A549 (cell line): ENCODE data around the gene ACAD11. TPM values are rescaled to one million over a fixed set of nuclear protein-coding genes. Genes with fewer than 3 reads are reported as not detected.

Experiments
- ATAC-seq, 2 experiments: fragments of 200-7000 bp in 1 of 2; fragments of >200 bp in 1 of 2; cut with Nextera tagmentation in 1 of 2; cut with Tn5 transposase in 1 of 2; 3 replicates each; pipeline versions ENCODE4 v1.8.0 to v1.9.1; 2018 to 2020; ENCODE audit warnings: mild to moderate bottlenecking in 1 of 2, moderate library complexity in 1 of 2
- CTCF ChIA-PET: fragments of 300-600 bp; sonication (Branson Sonifier 250); formaldehyde crosslinking; extraction: SDS; loops from one replicate; lab custom pipeline; 2021; ENCODE audit warnings: antibody characterized with exemption, inconsistent platforms; lab: Yijun Ruan, JAX
- POLR2A ChIA-PET: fragments of 350-600 bp; formaldehyde crosslinking; extraction: SDS; loops from one replicate; lab custom pipeline; 2021; ENCODE audit warnings: antibody characterized with exemption, inconsistent platforms; lab: Yijun Ruan, JAX
- DNase-seq, 2 experiments: peaks; one replicate each; pipeline versions ENCODE4 v3.0.0 to v3.0.0-alpha.2; 2011 to 2016; ENCODE audit warnings: low read depth in 1 of 2, low spot score in 1 of 2
- FAIRE-seq: peaks from 2 replicates; lab custom pipeline; 2011; peaks lifted over from hg19 to GRCh38; lab: Jason Lieb, UNC
- H3K27ac ChIP-seq, 2 experiments: fragments of >200 bp; sonication (Bioruptor Twin); formaldehyde crosslinking; 3 replicates each; pipeline ENCODE4 v1.5.1; 2016 to 2017
- H3K4me1 ChIP-seq: fragments of >200 bp; sonication (Bioruptor Twin); formaldehyde crosslinking; 3 replicates; pipeline ENCODE4 v1.6.1; 2016
- H3K4me2 ChIP-seq: fragments of >200 bp; sonication (Bioruptor Twin); formaldehyde crosslinking; 3 replicates; pipeline ENCODE4 v1.6.1; 2016
- H3K4me3 ChIP-seq: fragments of >200 bp; sonication (Bioruptor Twin); formaldehyde crosslinking; 3 replicates; pipeline ENCODE4 v1.5.1; 2016
- H3K9me3 ChIP-seq: fragments of >200 bp; sonication (Bioruptor Twin); formaldehyde crosslinking; 3 replicates; pipeline ENCODE4 v1.6.1; 2016
- BHLHE40 ChIP-seq: IDR thresholded peaks from 2 replicates; pipeline ENCODE4 v1.6.1; 2012; ENCODE audit warnings: low read depth, low read length, inconsistent platforms
- CBX2 ChIP-seq: fragments of 200-600 bp; sonication (generic); IDR thresholded peaks from 2 replicates; pipeline ENCODE4 v1.6.1; 2016; ENCODE audit warnings: low read depth, mild to moderate bottlenecking, borderline replicate concordance
- CBX8 ChIP-seq: fragments of 200-600 bp; sonication (generic); IDR thresholded peaks from 2 replicates; pipeline ENCODE4 v1.6.1; 2016
- ESRRA ChIP-seq: fragments of 150-350 bp; IDR thresholded peaks from 2 replicates; pipeline ENCODE4 v1.6.1; 2014; ENCODE audit warnings: mild to moderate bottlenecking, low read length, borderline replicate concordance
- FOSL2 ChIP-seq, 2 experiments: fragments of 450-650 bp in 1 of 2; fragments of >200 bp in 1 of 2; sonication (Bioruptor Twin) in 1 of 2; formaldehyde crosslinking; IDR thresholded peaks; 2 replicates each; pipeline versions ENCODE4 v1.5.0 to v1.6.1; 2016 to 2020; ENCODE audit warnings: mild to moderate bottlenecking in 1 of 2, moderate library complexity in 1 of 2
- HDAC2 ChIP-seq: fragments of 200-600 bp; sonication (generic); IDR thresholded peaks from 2 replicates; pipeline ENCODE4 v1.6.1; 2016
- HOXB5 ChIP-seq: fragments of 250-450 bp; sonication (Bioruptor Pico); IDR thresholded peaks from 2 replicates; pipeline ENCODE4 v1.5.0; 2020; ENCODE audit warnings: mild to moderate bottlenecking, moderate library complexity
- JUN ChIP-seq, 2 experiments: fragments of >200 bp; sonication (Bioruptor Twin); formaldehyde crosslinking; IDR thresholded peaks; 2 replicates in 1 of 2; 3 replicates in 1 of 2; pipeline ENCODE4 v1.6.1; 2016 to 2017
- KDM1A ChIP-seq: fragments of 200-600 bp; sonication (generic); IDR thresholded peaks from 2 replicates; pipeline ENCODE4 v1.6.1; 2016; ENCODE audit warnings: low read depth, mild to moderate bottlenecking
- MAFK ChIP-seq: fragments of 450-650 bp; IDR thresholded peaks from 2 replicates; pipeline ENCODE4 v1.6.1; 2014; ENCODE audit not compliant: partially characterized antibody
- MYC ChIP-seq: IDR thresholded peaks from 2 replicates; pipeline ENCODE4 v1.6.1; 2012; ENCODE audit warnings: mild to moderate bottlenecking, inconsistent platforms, low read length, improper control_type of control experiment, borderline replicate concordance
- PHF8 ChIP-seq: fragments of 200-600 bp; sonication (generic); IDR thresholded peaks from 2 replicates; pipeline ENCODE4 v1.6.1; 2016; ENCODE audit warnings: low read depth, mild to moderate bottlenecking, antibody characterized with exemption, moderate library complexity, borderline replicate concordance
- POLR2A ChIP-seq: IDR thresholded peaks from 2 replicates; pipeline ENCODE4 v1.6.1; 2012; ENCODE audit warnings: mild to moderate bottlenecking, low read length
- RARB ChIP-seq: fragments of 250-450 bp; sonication (Bioruptor Pico); IDR thresholded peaks from 2 replicates; pipeline ENCODE4 v1.8.0; 2021; ENCODE audit warnings: mild to moderate bottlenecking, moderate library complexity
- REST ChIP-seq: fragments of 200-600 bp; sonication (generic); IDR thresholded peaks from 2 replicates; pipeline ENCODE4 v1.6.1; 2016; ENCODE audit warnings: antibody characterized with exemption, mild to moderate bottlenecking, moderate library complexity
- RFX5 ChIP-seq: fragments of 450-650 bp; IDR thresholded peaks from 2 replicates; pipeline ENCODE4 v1.7.1; 2014; ENCODE audit warnings: antibody characterized with exemption, mild to moderate bottlenecking, moderate library complexity
- SMC3 ChIP-seq: fragments of >200 bp; sonication (Bioruptor Twin); formaldehyde crosslinking; IDR thresholded peaks from 3 replicates; pipeline ENCODE4 v1.6.1; 2018; ENCODE audit warnings: inconsistent platforms
- TFCP2L1 ChIP-seq: fragments of 250-450 bp; sonication (Bioruptor Pico); IDR thresholded peaks from 2 replicates; pipeline ENCODE4 v1.5.0; 2021; ENCODE audit warnings: mild to moderate bottlenecking
- WGBS: methylation state at CpG from one replicate; pipeline ENCODE4 v1.1.6; 2017; ENCODE audit errors: missing lambda C conversion rate; 5-methylcytosine and 5-hydroxymethylcytosine counted together
- polyA plus RNA-seq, 4 experiments: library from polyadenylated mRNA; depleted of rRNA in 3 of 4; stranded (reverse); fragments of >200 nt; fragmentation: RNase III in 1 of 4; extraction: RNeasy Plus Mini Kit Qiagen cat#74134 plus additional on column Dnase treatment in 1 of 4; gene quantifications; 2 replicates in 3 of 4; 3 replicates in 1 of 4; pipeline ENCODE4 v1.2.3, GENCODE V29; 2011 to 2017
- TF ChIP-seq, protein P1 (sequence below): IDR thresholded peaks from 2 replicates; pipeline ENCODE4 v1.6.1; 2012; ENCODE audit warnings: low read depth, borderline replicate concordance
- TF ChIP-seq, protein P2 (sequence below): IDR thresholded peaks from 2 replicates; pipeline ENCODE4 v1.6.1; 2012

Gene ACAD11
- polyA plus RNA-seq, 2 of the 4 experiments (the other 2 are of a cell fraction), result 10.3 to 19.2 TPM

DNA sequence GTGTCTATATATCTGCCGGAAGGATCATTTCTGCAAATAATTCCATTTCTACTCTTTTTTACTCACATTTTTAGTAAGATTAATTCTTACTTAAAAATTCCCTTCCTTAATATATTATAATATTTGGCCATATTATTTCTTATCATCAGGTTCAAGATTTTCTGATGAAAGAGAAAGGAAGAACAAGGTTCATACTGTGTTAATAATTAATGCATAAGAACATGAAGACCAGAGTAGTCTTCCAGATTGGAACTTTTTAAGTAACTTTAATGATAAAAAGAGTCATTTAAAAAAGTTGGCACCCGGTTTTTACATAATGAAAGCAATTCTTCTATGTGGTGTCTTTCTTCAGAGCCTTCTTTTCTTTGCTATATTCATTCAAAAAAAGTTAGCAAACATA, 61.9 kb downstream of the ACAD11 start:
- Histone ChIP-seq H3K4me1 (peaks cover 10% of the 10 kb centered on the region; the same call in 2 of the 3 replicates), H3K9me3 (no peaks in the 10 kb centered on the region), H3K4me2 (no peak overlapping the region), H3K4me3 (no peak overlapping the region), H3K27ac (no peak overlapping the region)
- FAIRE-seq (no peak), ATAC-seq (no peak), DNase-seq (no peak)
- ChIA-PET POLR2A (no interaction called here), CTCF (no interaction called here)
- 67% methylated on average over 2 of the region's 2 CpGs for WGBS
- TF ChIP-seq MAFK, result no peak
- no peak for TF ChIP-seq MYC
- TF ChIP-seq SMC3, result no peak
- TF ChIP-seq RFX5, result no peak
- TF ChIP-seq BHLHE40, result no peak

- Histone ChIP-seq H3K27ac (no peak within 1 kb of the TSS), H3K9me3 (no peaks in the 10 kb centered on the region), H3K4me2 (no peak within 1 kb of the TSS), H3K4me1 (peaks cover 10% of the 10 kb centered on the region; the same call in 2 of the 3 replicates)
- FAIRE-seq, result no peak
- no peak for ATAC-seq
- TF ChIP-seq CBX2 (no peak), ESRRA (no peak), REST (no peak), JUN (IDR thresholded peaks at IDR 0.05) (no peak), CBX8 (no peak), HOXB5 (no peak), FOSL2 (IDR thresholded peaks at IDR 0.05) (no peak), FOSL2 (CRISPR knock-in tag; IDR thresholded peaks at IDR 0.05) (no peak), PHF8 (no peak), HDAC2 (no peak), TFCP2L1 (no peak)
- TF ChIP-seq, protein P1, sequence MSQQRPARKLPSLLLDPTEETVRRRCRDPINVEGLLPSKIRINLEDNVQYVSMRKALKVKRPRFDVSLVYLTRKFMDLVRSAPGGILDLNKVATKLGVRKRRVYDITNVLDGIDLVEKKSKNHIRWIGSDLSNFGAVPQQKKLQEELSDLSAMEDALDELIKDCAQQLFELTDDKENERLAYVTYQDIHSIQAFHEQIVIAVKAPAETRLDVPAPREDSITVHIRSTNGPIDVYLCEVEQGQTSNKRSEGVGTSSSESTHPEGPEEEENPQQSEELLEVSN, result no peak
- TF ChIP-seq, protein P2, sequence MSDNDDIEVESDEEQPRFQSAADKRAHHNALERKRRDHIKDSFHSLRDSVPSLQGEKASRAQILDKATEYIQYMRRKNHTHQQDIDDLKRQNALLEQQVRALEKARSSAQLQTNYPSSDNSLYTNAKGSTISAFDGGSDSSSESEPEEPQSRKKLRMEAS, result no peak
- TF ChIP-seq, all 56 proteins: peak for 0
- no peak within 1 kb of the TSS for H3K4me3 ChIP-seq
- 90% methylated on average over 2 of the region's 2 CpGs for WGBS
- POLR2A ChIA-PET, result no interaction called here
- CTCF ChIA-PET, result no interaction called here
- no peak for DNase-seq
Observed at GRCh38 chr3:132596816-132597433, 62.7 kb downstream of the ACAD11 start, which contains the start of gene ACKR4. ACKR4 (plus strand) TSS chr3:132597270; CDS start chr3:132600398, 3,128 bp downstream.

- no peak for DNase-seq
- no peak for TF ChIP-seq RARB
- TF ChIP-seq KDM1A, result no peak
- no peak for TF ChIP-seq POLR2A
- Histone ChIP-seq H3K4me3 (no peak overlapping the region), H3K9me3 (no peaks in the 10 kb centered on the region), H3K4me1 (peaks cover 10% of the 10 kb centered on the region; the same call in 2 of the 3 replicates), H3K4me2 (no peak overlapping the region), H3K27ac (no peak overlapping the region)
- POLR2A ChIA-PET, result no interaction called here
- ATAC-seq, result no peak
- no peak for FAIRE-seq
- CTCF ChIA-PET, result no interaction called here
Observed at GRCh38 chr3:132596326-132596725, 63.3 kb downstream of the ACAD11 start.
